GM15510 (cell line): Measurements from ENCODE around the gene SNORC.

ENCODE experiments used
- POLR2A ChIP-seq: IDR thresholded peaks from 3 replicates; pipeline ENCODE4 v1.6.1; 2011; ENCODE audit warnings: borderline replicate concordance; ENCODE audit not compliant: insufficient read length; ENCODE audit errors: extremely low read depth

The SNORC gene

GRCh38 chr2:232876978-232877441 is 6.9 kb downstream of the SNORC start:
- no peak for TF ChIP-seq POLR2A

GRCh38 chr2:232877940-232878511 is 8.0 kb downstream of the SNORC start:
- no peak for TF ChIP-seq POLR2A

- TF ChIP-seq POLR2A = no peak
These were observed 9.0 kb downstream of the SNORC start for GRCh38 chr2:232878855-232879617.

- no peak for TF ChIP-seq POLR2A
These were observed 9.8 kb downstream of the SNORC start for GRCh38 chr2:232879618-232880494.

GRCh38 chr2:232880764-232881351 is 10.8 kb downstream of the SNORC start:
- TF ChIP-seq POLR2A = no peak

GRCh38 chr2:232882085-232882484 is 12.0 kb downstream of the SNORC start:
- TF ChIP-seq POLR2A = no peak

GRCh38 chr2:232882505-232883115 is 12.5 kb downstream of the SNORC start:
- TF ChIP-seq POLR2A = no peak

GRCh38 chr2:232883116-232883721 is 13.2 kb downstream of the SNORC start:
- no peak for TF ChIP-seq POLR2A

- TF ChIP-seq POLR2A = no peak
These were observed 13.9 kb downstream of the SNORC start for GRCh38 chr2:232884001-232884421.

GRCh38 chr2:232884549-232885263 is 14.6 kb downstream of the SNORC start:
- no peak for TF ChIP-seq POLR2A

GRCh38 chr2:232885264-232885961 is 15.3 kb downstream of the SNORC start:
- no peak for TF ChIP-seq POLR2A

GRCh38 chr2:232886176-232886575 is 16.1 kb downstream of the SNORC start:
- no peak for TF ChIP-seq POLR2A

GRCh38 chr2:232886632-232887031 is 16.6 kb downstream of the SNORC start:
- TF ChIP-seq POLR2A = no peak
